Ovary (tissue), 9 donors: ENCODE results near the gene MMP14. TPM values are rescaled to one million over a fixed set of nuclear protein-coding genes. Genes with fewer than 3 reads are reported as not detected.

Experiments
- DNase-seq, 5 donors: peaks; one replicate each; pipeline ENCODE4 v3.0.0-alpha.2; 2019 to 2020
- H3K27ac ChIP-seq, 2 donors: fragments of 200-600 bp; one replicate each; pipeline versions ENCODE4 v1.5.1 to v1.8.0; 2019 to 2022
- H3K27me3 ChIP-seq: fragments of 200-600 bp; one replicate; pipeline ENCODE4 v1.8.0; 2022
- H3K36me3 ChIP-seq: fragments of 200-600 bp; sonication (generic); one replicate; pipeline ENCODE4 v1.5.1; 2019
- H3K4me1 ChIP-seq: one replicate; pipeline ENCODE4 v1.8.1; 2013; ENCODE audit warnings: mild to moderate bottlenecking, moderate library complexity; ENCODE audit not compliant: insufficient read depth
- H3K4me3 ChIP-seq: fragments of 200-600 bp; sonication (generic); one replicate; pipeline ENCODE4 v1.5.1; 2017
- H3K9me3 ChIP-seq, 2 donors: fragments of 200-600 bp in 1 of 2; sonication (generic) in 1 of 2; one replicate each; pipeline versions ENCODE4 v1.5.1 to v1.8.1; 2013 to 2019; ENCODE audit warnings: mild to moderate bottlenecking in 1 of 2, moderate library complexity in 1 of 2
- EP300 ChIP-seq: sonication (generic); formaldehyde crosslinking; IDR thresholded peaks from one replicate; pipeline ENCODE4 v1.6.1; 2017; ENCODE audit warnings: antibody characterized with exemption
- POLR2A ChIP-seq: fragments of 450-650 bp; IDR thresholded peaks from one replicate; pipeline ENCODE4 v1.6.1; 2017; ENCODE audit warnings: antibody characterized with exemption, mild to moderate bottlenecking, moderate library complexity
- WGBS, 3 donors: extraction: QIAGEN DNeasy Blood & Tissue Kit in 1 of 3; methylation state at CpG; one replicate each; pipeline versions ENCODE4 v1.1.5 to v1.1.7; 2013 to 2017; 5-methylcytosine and 5-hydroxymethylcytosine counted together
- intact Hi-C, 4 donors: fragments of 100-400 bp; cut with DNase I; formaldehyde crosslinking; loops; one replicate each; pipeline versions ENCODE4 v1.11.0 to v1.15.1; 2022 to 2023
- polyA plus RNA-seq, 2 donors: library from polyadenylated mRNA; stranded (reverse); fragments of 200-250 nt in 1 of 2; fragments of 350-450 nt in 1 of 2; fragmentation: Illumina TruSeq in 1 of 2; extraction: RNeasy Lipid Tissue Mini Kit (QIAGEN cat#74804) in 1 of 2; gene quantifications; one replicate each; pipeline ENCODE4 v1.2.3, GENCODE V29; 2013 to 2014
- total RNA-seq, 7 donors: library from RNA; depleted of rRNA in 2 of 7; stranded (reverse); fragments of >200 nt in 2 of 7; fragmentation: NEBNext Ultra II Directional in 3 of 7; extraction: Animal tissue kit (Norgen Biotek cat#: 25700) in 3 of 7; gene quantifications; one replicate each; pipeline versions ENCODE4 v1.1.0 to v1.2.4, GENCODE V29; 2016 to 2023
- TF ChIP-seq, protein P1 (sequence below), 3 donors: fragments of 450-650 bp in 2 of 3; fragments of 200-600 bp in 1 of 3; IDR thresholded peaks; one replicate each; pipeline versions ENCODE4 v1.5.1 to v1.8.0; 2016 to 2022; ENCODE audit warnings: antibody characterized with exemption in 3 of 3, mild to moderate bottlenecking in 1 of 3
- donor health status: DM: no; HTN: no; CAD: no; lungs with moderate emphysema.
- donor health status: DM: no; HTN: no; CAD: no.
- donor health status: Bipolar disorder and iron deficiency.
- donor health status: DM: yes; HTN: yes; CAD: no.
- donor health status: DM: no; HTN: no; CAD: no.
- donor health status: DM: yes; HTN: yes; CAD: no.

MMP14 gene
- total and polyA plus RNA-seq, 9 donors = 70.0 to 267 (median 156) TPM

DNA sequence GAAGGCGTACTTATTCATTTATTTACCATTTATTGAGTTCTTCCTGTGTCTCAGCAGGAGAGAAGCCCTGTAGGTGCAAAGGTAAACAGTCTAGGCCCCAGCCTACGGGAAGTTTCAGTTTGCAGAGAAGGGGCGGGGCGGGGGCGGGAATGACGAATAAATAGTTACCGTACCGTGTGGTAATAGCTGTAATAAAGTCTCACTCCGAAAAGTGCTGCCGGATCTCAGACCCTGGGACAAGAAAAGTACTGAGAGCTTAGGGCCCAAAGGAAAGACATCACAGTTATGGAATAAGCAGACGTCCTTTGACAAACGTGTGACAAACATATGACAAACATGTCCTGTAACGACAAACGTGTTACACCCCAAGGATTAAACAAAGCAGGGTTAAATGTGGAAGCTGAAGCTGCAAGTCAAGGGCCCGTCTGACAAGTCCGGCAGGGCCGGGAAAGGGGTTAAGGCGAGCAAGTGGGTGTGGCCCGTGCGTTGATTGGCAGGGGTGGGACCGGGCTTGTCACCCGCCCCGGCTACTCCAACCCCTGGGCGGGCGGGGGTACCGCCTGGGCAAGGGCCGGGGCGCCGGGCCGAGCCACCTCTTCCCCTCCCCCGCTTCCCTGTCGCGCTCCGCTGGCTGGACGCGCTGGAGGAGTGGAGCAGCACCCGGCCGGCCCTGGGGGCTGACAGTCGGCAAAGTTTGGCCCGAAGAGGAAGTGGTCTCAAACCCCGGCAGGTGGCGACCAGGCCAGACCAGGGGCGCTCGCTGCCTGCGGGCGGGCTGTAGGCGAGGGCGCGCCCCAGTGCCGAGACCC is 35.0 kb downstream of the MMP14 start, which contains the start of gene LRP10:
Gene LRP10, plus strand, starts transcription at position 517 of the 809 bp plus-strand sequence. CDS start 564 bp downstream, outside the sequence.
- TF ChIP-seq POLR2A (peak; percentile 79), EP300 (peak; percentile 20)
- TF ChIP-seq, protein P1, sequence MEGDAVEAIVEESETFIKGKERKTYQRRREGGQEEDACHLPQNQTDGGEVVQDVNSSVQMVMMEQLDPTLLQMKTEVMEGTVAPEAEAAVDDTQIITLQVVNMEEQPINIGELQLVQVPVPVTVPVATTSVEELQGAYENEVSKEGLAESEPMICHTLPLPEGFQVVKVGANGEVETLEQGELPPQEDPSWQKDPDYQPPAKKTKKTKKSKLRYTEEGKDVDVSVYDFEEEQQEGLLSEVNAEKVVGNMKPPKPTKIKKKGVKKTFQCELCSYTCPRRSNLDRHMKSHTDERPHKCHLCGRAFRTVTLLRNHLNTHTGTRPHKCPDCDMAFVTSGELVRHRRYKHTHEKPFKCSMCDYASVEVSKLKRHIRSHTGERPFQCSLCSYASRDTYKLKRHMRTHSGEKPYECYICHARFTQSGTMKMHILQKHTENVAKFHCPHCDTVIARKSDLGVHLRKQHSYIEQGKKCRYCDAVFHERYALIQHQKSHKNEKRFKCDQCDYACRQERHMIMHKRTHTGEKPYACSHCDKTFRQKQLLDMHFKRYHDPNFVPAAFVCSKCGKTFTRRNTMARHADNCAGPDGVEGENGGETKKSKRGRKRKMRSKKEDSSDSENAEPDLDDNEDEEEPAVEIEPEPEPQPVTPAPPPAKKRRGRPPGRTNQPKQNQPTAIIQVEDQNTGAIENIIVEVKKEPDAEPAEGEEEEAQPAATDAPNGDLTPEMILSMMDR (IDR thresholded peaks at IDR 0.05) = peak in 1 of 3 donors; percentile 20
- H3K4me1 ChIP-seq = peaks cover 4% of the 10 kb centered on the region
- WGBS, 3 donors = 0 to 1% (median 1%) methylated on average over 49 to 50 of the region's 50 CpGs
- peak within 1 kb of the TSS; percentile 86 for H3K4me3 ChIP-seq
- peak within 1 kb of the TSS; percentile 96 to 98 for H3K27ac ChIP-seq
- no peaks in the 10 kb centered on the region for H3K9me3 ChIP-seq
- no peaks in the 10 kb centered on the region for H3K36me3 ChIP-seq
- no peaks in the 10 kb centered on the region for H3K27me3 ChIP-seq
- DNase-seq = peak; percentile 91 to 94 (median 92)
- intact Hi-C loops = loop anchor here in 3 of 4 donors (2.0 to 10.0 kb wide), 3 partner anchors 57 to 116 kb away; partner anchors contain the start of genes AJUBA (in 1 of the 3) and PRMT5 (in 1 of the 3)

DNA sequence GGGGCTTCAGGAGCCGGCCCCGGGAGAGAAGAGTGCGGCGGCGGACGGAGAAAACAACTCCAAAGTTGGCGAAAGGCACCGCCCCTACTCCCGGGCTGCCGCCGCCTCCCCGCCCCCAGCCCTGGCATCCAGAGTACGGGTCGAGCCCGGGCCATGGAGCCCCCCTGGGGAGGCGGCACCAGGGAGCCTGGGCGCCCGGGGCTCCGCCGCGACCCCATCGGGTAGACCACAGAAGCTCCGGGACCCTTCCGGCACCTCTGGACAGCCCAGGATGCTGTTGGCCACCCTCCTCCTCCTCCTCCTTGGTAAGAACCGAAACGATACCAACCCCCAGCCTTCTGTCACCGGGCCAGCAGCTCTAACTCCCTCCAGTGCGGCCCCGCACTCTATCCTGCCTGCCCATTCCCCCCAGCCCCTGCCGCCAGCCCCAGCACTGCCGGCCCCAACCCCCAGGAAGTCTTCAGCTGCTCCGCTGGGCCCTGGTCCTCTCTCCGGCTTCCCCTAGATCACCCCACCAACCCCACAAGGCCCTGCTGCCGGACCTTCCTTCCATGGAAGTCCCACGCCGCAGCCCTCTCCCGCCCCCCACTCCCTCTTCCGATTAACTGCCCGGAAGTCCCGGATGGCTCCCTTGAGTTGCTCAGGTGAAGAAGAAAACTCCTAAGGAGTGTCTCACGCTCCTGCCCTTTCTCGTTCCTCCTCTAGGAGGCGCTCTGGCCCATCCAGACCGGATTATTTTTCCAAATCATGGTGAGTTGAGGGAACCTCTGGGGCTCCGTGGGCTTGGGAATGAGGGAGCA is 35.8 kb downstream of the MMP14 start:
- peak overlapping the region; percentile 86 for H3K4me3 ChIP-seq
- no peaks in the 10 kb centered on the region for H3K36me3 ChIP-seq
- peak overlapping the region; percentile 96 to 98 for H3K27ac ChIP-seq
- TF ChIP-seq, protein P1 (IDR thresholded peaks at IDR 0.05) = peak; percentile 83 to 93 (median 93)
- TF ChIP-seq POLR2A (peak; percentile 53), EP300 (no peak)
- no peaks in the 10 kb centered on the region for H3K9me3 ChIP-seq
- 0 to 1% (median 1%) methylated on average over 35 to 45 of the region's 45 CpGs for whole genome bisulfite sequencing, 3 donors
- no peaks in the 10 kb centered on the region for H3K27me3 ChIP-seq
- peak; percentile 84 to 92 (median 90) for DNase-seq
- intact Hi-C loops = loop anchor here in 3 of 4 donors (2.0 to 10.0 kb wide), 3 partner anchors 57 to 115 kb away; partner anchors contain the start of genes AJUBA (in 1 of the 3) and PRMT5 (in 1 of the 3)
- H3K4me1 ChIP-seq = peaks cover 4% of the 10 kb centered on the region

DNA sequence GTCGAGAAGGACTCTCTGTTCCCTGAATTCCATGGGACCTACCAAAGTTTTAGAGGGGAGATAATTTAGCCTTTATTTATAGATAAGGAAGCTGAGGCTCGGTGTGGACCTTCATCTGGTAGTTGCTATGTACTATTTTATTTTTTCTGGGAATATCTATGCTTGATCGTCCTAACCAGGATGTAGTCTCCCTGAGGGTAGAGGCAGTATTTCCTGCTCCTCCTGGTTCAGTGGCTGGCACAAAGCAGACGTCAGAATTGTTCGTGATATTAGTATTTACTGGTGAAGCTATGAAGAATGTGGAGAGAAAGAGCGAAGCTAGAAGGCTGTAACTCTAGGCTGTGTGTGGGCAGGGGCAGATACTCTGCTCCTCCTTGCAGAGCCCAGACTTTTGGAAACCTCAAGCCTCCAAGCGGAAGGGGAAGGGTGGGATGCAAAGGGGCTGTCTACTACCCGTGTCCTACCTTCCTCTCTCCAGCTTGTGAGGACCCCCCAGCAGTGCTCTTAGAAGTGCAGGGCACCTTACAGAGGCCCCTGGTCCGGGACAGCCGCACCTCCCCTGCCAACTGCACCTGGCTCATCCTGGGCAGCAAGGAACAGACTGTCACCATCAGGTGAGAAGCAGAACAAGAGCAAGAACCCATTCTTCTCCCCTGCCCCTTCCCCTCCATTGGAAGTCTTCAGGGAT is 36.6 kb downstream of the MMP14 start:
- no peak for DNase-seq
- Histone ChIP-seq H3K4me1 (peaks cover 4% of the 10 kb centered on the region), H3K27me3 (no peaks in the 10 kb centered on the region), H3K4me3 (peak overlapping the region; percentile 86), H3K36me3 (no peaks in the 10 kb centered on the region), H3K27ac (peak overlapping the region in 1 of 2 donors; percentile 96), H3K9me3 (no peaks in the 10 kb centered on the region)
- TF ChIP-seq POLR2A (no peak), EP300 (no peak)
- TF ChIP-seq, protein P1 (IDR thresholded peaks at IDR 0.05) = no peak
- intact Hi-C loops = loop anchor here in 3 of 4 donors (2.0 to 10.0 kb wide), 3 partner anchors 56 to 114 kb away; partner anchors contain the start of genes AJUBA (in 1 of the 3) and PRMT5 (in 1 of the 3)
- 30 to 32% (median 32%) methylated on average over 10 of the region's 10 CpGs for WGBS, 3 donors
